B cell (primary cell): Measurements from ENCODE around the gene EPHB6. TPM values are rescaled to one million over a fixed set of nuclear protein-coding genes. Genes with fewer than 3 reads are reported as not detected.

Experiments
- ATAC-seq: fragments of 200-7000 bp; cut with Tn5 transposase; one replicate; pipeline ENCODE4 v1.10.0; 2021; ENCODE audit warnings: low read depth, mild to moderate bottlenecking, moderate number of reproducible peaks, moderate library complexity
- CTCF ChIA-PET: fragments of 350-600 bp; sonication (Branson Sonifier 250); formaldehyde crosslinking; loops from one replicate; lab custom pipeline; 2021; ENCODE audit warnings: antibody characterized with exemption, inconsistent platforms; lab: Charles Lee
- POLR2A ChIA-PET: fragments of 350-600 bp; sonication (Branson Sonifier 250); formaldehyde crosslinking; loops from one replicate; lab custom pipeline; 2021; ENCODE audit warnings: antibody characterized with exemption; lab: Charles Lee
- DNase-seq: peaks from one replicate; pipeline ENCODE4 v3.0.0; 2013
- H2AFZ ChIP-seq: 2 replicates; pipeline ENCODE4 v1.6.1; 2012; ENCODE audit warnings: mild to moderate bottlenecking, low read depth, low read length; ENCODE audit not compliant: insufficient read depth, poor library complexity, severe bottlenecking
- H3K27ac ChIP-seq, 2 donors: 1 replicate in 1 of 2; 2 replicates in 1 of 2; pipeline ENCODE4 v1.5.1; 2012 to 2013; ENCODE audit warnings: low read length in 2 of 2, mild to moderate bottlenecking in 2 of 2, moderate library complexity in 1 of 2
- H3K27me3 ChIP-seq, 4 experiments: fragments of 200-600 bp in 1 of 4; sonication (generic) in 1 of 4; replicated peaks in 1 of 4; 1 replicate in 2 of 4; 2 replicates in 2 of 4; pipeline versions ENCODE4 v1.6.1 to v1.7.0; 2013 to 2016; ENCODE audit warnings: low read length in 3 of 4, mild to moderate bottlenecking in 2 of 4, mixed read lengths in 1 of 4, moderate library complexity in 1 of 4; ENCODE audit not compliant: insufficient read depth in 4 of 4, control insufficient read depth in 3 of 4; ENCODE audit errors: control extremely low read depth in 1 of 4
- H3K36me3 ChIP-seq, 2 experiments: replicated peaks in 1 of 2; 1 replicate in 1 of 2; 2 replicates in 1 of 2; pipeline versions ENCODE4 v1.6.1 to v1.7.1; 2013; ENCODE audit warnings: low read length in 1 of 2; ENCODE audit not compliant: insufficient read depth in 2 of 2, control insufficient read depth in 1 of 2; ENCODE audit errors: control extremely low read depth in 1 of 2, extremely low read depth in 1 of 2
- H3K4me1 ChIP-seq, 2 donors: fragments of 200-600 bp in 1 of 2; sonication (generic) in 1 of 2; 1 replicate in 1 of 2; 2 replicates in 1 of 2; pipeline versions ENCODE4 v1.5.1 to v1.6.1; 2013 to 2017; ENCODE audit warnings: low read length in 2 of 2; ENCODE audit not compliant: control insufficient read depth in 2 of 2, insufficient read depth in 2 of 2
- H3K4me2 ChIP-seq: replicated peaks from 2 replicates; pipeline ENCODE3; 2012; ENCODE audit warnings: mild to moderate bottlenecking, low read depth, low read length; ENCODE audit not compliant: poor library complexity, severe bottlenecking
- H3K4me3 ChIP-seq, 5 experiments: fragments of 200-600 bp in 1 of 5; sonication (generic) in 1 of 5; 1 replicate in 3 of 5; 2 replicates in 2 of 5; pipeline versions ENCODE4 v1.5.1 to v1.7.0; 2011 to 2016; ENCODE audit warnings: low read length in 4 of 5, mild to moderate bottlenecking in 4 of 5, low read depth in 2 of 5, control low read depth in 1 of 5, moderate library complexity in 1 of 5; ENCODE audit not compliant: insufficient read depth in 1 of 5; ENCODE audit errors: control extremely low read depth in 1 of 5, extremely low read depth in 1 of 5
- H3K79me2 ChIP-seq: fragments of 200-600 bp; sonication (generic); one replicate; pipeline ENCODE4 v1.6.0; 2016; ENCODE audit warnings: low read length; ENCODE audit not compliant: control insufficient read depth, insufficient read depth
- H3K9ac ChIP-seq: fragments of 200-600 bp; sonication (generic); 2 replicates; pipeline ENCODE4 v1.6.1; 2017; ENCODE audit warnings: mild to moderate bottlenecking, low read length, moderate library complexity
- H3K9me3 ChIP-seq, 3 donors: one replicate each; pipeline versions ENCODE4 v1.6.1 to v1.7.1; 2013; ENCODE audit warnings: low read length in 2 of 3; ENCODE audit not compliant: control insufficient read depth in 2 of 3, insufficient read depth in 1 of 3; ENCODE audit errors: control extremely low read depth in 1 of 3
- H4K20me1 ChIP-seq: 2 replicates; pipeline ENCODE4 v1.6.0; 2012; ENCODE audit warnings: mild to moderate bottlenecking, low read length; ENCODE audit not compliant: insufficient read depth, control insufficient read depth, poor library complexity, severe bottlenecking
- H3K27ac Mint-ChIP-seq: one replicate; pipeline ENCODE4 v1.8.0; 2021; ENCODE audit warnings: mixed read lengths
- H3K27me3 Mint-ChIP-seq: one replicate; pipeline ENCODE4 v1.8.0; 2021; ENCODE audit warnings: mixed read lengths
- H3K4me1 Mint-ChIP-seq: one replicate; pipeline ENCODE4 v1.8.0; 2021; ENCODE audit warnings: mixed read lengths
- H3K4me3 Mint-ChIP-seq: one replicate; pipeline ENCODE4 v1.8.0; 2021; ENCODE audit warnings: mixed read lengths
- H3K9me3 Mint-ChIP-seq: one replicate; pipeline ENCODE4 v1.8.0; 2022; ENCODE audit warnings: mixed read lengths; ENCODE audit not compliant: insufficient read depth
- EZH2 ChIP-seq: IDR thresholded peaks from 2 replicates; pipeline ENCODE4 v1.6.1; 2012; ENCODE audit warnings: borderline replicate concordance, low read depth, mild to moderate bottlenecking, moderate library complexity, low read length; ENCODE audit not compliant: insufficient read depth, poor library complexity, severe bottlenecking
- WGBS: methylation state at CpG from one replicate; pipeline ENCODE4 v1.1.5; 2013; ENCODE audit warnings: missing lambda C conversion rate; ENCODE audit not compliant: insufficient coverage; 5-methylcytosine and 5-hydroxymethylcytosine counted together
- intact Hi-C: fragments of 100-400 bp; cut with micrococcal nuclease; formaldehyde crosslinking; loops from one replicate; pipeline ENCODE4 v1.10.0; 2022
- polyA plus RNA-seq: library from polyadenylated mRNA; depleted of rRNA; stranded (reverse); fragments of >200 nt; gene quantifications from 2 replicates; pipeline ENCODE4 v1.2.3, GENCODE V29; 2012
- total RNA-seq, 2 donors: library from RNA; stranded (reverse); fragments of 120-200 nt in 1 of 2; gene quantifications; 1 replicate in 1 of 2; 2 replicates in 1 of 2; pipeline versions ENCODE4 v1.2.3 to v1.2.4, GENCODE V29; 2013 to 2022
- TF ChIP-seq, protein P1 (sequence below): fragments of 200-600 bp; IDR thresholded peaks from one replicate; pipeline ENCODE4 v1.8.0; 2022; ENCODE audit warnings: antibody characterized with exemption, mild to moderate bottlenecking

Gene EPHB6
- total and polyA plus RNA-seq, 2 donors (not counting 1 experiment from before 2014, with no cell fraction given), result 65.3 to 69.6 TPM

DNA sequence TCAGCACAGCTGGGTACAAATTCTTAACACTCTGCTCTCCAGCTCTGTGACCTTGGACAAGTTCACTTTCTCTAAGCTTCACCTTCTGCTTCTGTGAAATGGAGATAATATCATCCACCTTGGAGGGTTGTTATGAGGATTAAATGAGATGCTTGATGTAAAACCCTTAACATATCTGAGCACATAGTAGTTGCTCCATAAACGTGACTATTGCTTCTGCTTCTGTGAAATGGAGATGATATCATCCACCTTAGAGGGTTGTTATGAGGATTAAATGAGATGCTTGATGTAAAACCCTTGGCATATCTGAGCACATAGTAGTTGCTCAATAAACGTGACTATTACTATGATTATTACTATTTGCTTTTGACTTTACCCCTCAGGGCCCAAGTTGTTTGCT, 14.6 kb downstream of the EPHB6 start:
- Histone ChIP-seq H3K79me2 (no peaks in the 10 kb centered on the region), H3K27me3 (no peaks in the 10 kb centered on the region), H3K4me2 (no peak overlapping the region), H4K20me1 (no peaks in the 10 kb centered on the region), H3K4me3 (no peak overlapping the region), H3K9me3 (peaks cover 0 to 2% (median 0%) of the 10 kb centered on the region in 3 donors), H3K9ac (no peak overlapping the region), H3K27ac (no peak overlapping the region), H3K4me1 (no peaks in the 10 kb centered on the region), H3K36me3 (peaks cover 2 to 40% of the 10 kb centered on the region in 2 experiments), H2AFZ (no peak overlapping the region)
- DNase-seq (no peak), ATAC-seq (no peak)
- Mint-ChIP-seq H3K27me3 (no peaks in the 10 kb centered on the region), H3K4me1 (peaks cover 3% of the 10 kb centered on the region), H3K27ac (no peak overlapping the region), H3K4me3 (no peak overlapping the region), H3K9me3 (no peaks in the 10 kb centered on the region)
- CTCF ChIA-PET, result interaction anchor here (0.6 to 1.3 kb wide), 4 partner anchors 55 to 134 kb away, joined by 3 to 4 read pairs (median 3); no protein-coding TSS in a partner anchor
- WGBS, result 100% methylated on average over 1 of the region's 2 CpGs
- no peak for TF ChIP-seq EZH2
- TF ChIP-seq, protein P1, sequence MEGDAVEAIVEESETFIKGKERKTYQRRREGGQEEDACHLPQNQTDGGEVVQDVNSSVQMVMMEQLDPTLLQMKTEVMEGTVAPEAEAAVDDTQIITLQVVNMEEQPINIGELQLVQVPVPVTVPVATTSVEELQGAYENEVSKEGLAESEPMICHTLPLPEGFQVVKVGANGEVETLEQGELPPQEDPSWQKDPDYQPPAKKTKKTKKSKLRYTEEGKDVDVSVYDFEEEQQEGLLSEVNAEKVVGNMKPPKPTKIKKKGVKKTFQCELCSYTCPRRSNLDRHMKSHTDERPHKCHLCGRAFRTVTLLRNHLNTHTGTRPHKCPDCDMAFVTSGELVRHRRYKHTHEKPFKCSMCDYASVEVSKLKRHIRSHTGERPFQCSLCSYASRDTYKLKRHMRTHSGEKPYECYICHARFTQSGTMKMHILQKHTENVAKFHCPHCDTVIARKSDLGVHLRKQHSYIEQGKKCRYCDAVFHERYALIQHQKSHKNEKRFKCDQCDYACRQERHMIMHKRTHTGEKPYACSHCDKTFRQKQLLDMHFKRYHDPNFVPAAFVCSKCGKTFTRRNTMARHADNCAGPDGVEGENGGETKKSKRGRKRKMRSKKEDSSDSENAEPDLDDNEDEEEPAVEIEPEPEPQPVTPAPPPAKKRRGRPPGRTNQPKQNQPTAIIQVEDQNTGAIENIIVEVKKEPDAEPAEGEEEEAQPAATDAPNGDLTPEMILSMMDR, result no peak
- POLR2A ChIA-PET, result no interaction called here
- intact Hi-C loops, result no loop called here

DNA sequence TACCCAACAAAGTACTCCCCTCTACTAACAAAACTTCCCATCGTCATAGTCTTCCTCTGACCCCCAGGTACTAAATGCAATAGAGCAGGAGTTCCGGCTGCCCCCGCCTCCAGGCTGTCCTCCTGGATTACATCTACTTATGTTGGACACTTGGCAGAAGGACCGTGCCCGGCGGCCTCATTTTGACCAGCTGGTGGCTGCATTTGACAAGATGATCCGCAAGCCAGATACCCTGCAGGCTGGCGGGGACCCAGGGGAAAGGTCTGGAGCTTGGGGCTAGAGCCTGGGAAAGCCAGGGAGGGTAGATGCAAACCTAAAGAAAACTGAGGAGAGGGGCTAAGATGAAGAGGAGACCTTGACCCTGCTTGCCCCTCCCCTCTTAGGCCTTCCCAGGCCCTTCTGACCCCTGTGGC, 15.3 kb downstream of the EPHB6 start:
- no peak overlapping the region for H3K9ac ChIP-seq
- peaks cover 0 to 8% (median 0%) of the 10 kb centered on the region in 3 donors for H3K9me3 ChIP-seq
- no peaks in the 10 kb centered on the region for H3K9me3 Mint-ChIP-seq
- no peak overlapping the region for H3K4me3 ChIP-seq
- H3K27me3 ChIP-seq, result no peaks in the 10 kb centered on the region
- H3K4me2 ChIP-seq, result no peak overlapping the region
- DNase-seq (no peak), ATAC-seq (no peak)
- no peaks in the 10 kb centered on the region for H4K20me1 ChIP-seq
- CTCF ChIA-PET, result interaction anchor here (0.7 to 1.2 kb wide), 3 partner anchors 86 to 345 kb away, joined by 3 to 4 read pairs (median 3); no protein-coding TSS in a partner anchor
- 87% methylated on average over 7 of the region's 8 CpGs for WGBS
- H3K27me3 Mint-ChIP-seq, result no peaks in the 10 kb centered on the region
- intact Hi-C loops, result no loop called here
- H3K27ac ChIP-seq, result no peak overlapping the region
- H3K27ac Mint-ChIP-seq, result no peak overlapping the region
- H3K4me3 Mint-ChIP-seq, result no peak overlapping the region
- no peaks in the 10 kb centered on the region for H3K4me1 ChIP-seq
- TF ChIP-seq, protein P1, result no peak
- TF ChIP-seq EZH2, result no peak
- peaks cover 3% of the 10 kb centered on the region for H3K4me1 Mint-ChIP-seq
- peaks cover 2 to 36% of the 10 kb centered on the region in 2 experiments for H3K36me3 ChIP-seq
- H3K79me2 ChIP-seq, result no peaks in the 10 kb centered on the region
- no peak overlapping the region for H2AFZ ChIP-seq
- POLR2A ChIA-PET, result no interaction called here
